GM19395 (cell line): ENCODE data around the gene SEC31B.

Experiments
- ATAC-seq: cut with Tn5 transposase; IDR thresholded peaks from one replicate; pipeline ENCODE4 v1.9.1; 2021; ENCODE audit warnings: mild to moderate bottlenecking, moderate library complexity; ENCODE audit not compliant: unreplicated experiment

Gene SEC31B

DNA sequence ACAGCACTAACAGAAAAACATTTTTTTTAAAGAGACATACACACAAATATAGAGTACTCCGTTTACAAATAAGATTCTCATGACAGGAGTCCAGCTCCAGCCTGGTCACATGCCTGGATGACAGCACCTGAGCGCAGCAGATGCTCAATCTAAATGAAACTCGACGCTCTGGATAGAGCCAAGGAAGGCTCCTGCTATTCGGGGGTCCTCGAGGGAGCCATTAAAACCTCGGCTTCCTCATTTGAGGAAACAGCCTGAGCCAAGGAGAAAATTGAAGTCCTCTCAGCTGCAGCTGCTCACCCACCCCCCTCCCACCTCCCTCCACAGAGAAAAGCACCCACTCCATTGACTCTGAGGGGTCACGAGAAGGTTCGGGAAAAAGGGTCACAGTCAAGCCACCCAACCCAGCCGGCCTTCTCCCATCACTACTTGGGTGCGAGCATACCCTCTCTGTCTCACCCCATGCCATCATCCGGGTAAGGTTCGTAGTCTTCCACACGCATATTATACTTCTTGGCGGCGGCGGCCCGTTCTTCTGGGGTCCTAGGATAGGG is 9.3 kb upstream of the SEC31B start:
- peak; percentile 33 for ATAC-seq

DNA sequence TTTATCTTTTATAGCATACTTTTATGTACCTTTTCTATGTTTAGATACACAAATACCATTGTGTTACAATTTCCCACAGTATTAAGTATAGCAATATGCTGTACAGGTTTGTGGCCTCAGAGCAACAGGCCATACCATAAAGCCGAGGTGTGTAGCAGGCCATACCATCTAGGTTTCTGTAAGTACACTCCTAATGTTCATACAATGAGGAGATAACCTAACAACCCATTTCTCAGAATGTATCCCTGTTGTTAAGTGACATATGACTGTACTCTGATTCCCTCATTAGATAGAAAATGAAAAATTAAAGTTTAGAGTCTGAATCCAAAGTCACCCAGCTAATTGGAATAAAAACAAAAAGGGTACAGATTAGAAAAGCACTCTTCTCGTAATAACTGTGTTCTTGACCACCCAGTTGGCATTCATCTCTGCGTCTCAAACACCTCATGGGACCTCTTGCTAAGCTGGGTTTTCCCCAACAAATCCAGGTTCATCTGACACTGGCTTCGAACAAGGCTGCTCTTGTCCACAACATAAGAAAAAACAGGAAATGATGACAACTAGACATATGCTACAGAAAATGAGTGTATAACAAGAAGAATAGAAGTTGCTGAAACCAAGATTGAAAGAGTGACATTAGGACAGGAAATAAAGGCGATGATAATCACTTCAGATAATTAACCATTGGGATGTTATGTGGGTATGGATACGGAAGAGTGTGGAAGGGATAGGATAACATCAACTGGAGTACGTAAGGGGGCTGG is 8.6 kb upstream of the SEC31B start:
- ATAC-seq, result no peak

- ATAC-seq, result no peak
Observed at GRCh38 chr10:100524638-100525037, 5.0 kb upstream of the SEC31B start.

GRCh38 chr10:100524206-100524605 is 4.5 kb upstream of the SEC31B start:
- ATAC-seq, result no peak

DNA sequence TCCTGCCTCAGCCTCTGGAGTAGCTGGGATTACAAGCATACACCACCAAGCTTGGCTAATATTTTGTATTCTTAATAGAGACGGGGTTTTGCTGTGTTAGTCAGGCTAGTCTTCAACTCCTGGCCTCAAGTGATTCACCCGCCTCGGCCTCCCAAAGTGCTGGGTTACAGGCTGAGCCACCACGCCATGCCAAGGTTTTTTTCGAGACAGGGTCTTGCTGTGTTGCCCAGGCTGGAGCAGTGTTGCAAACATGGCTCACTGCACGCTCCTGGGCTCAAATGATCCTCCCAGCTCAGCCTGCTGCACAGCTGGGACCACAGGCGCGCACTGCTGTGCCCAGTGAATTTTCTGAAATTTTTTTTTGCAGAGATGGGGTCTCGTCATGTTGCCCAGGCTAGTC is 3.3 kb upstream of the SEC31B start:
- ATAC-seq, result no peak

DNA sequence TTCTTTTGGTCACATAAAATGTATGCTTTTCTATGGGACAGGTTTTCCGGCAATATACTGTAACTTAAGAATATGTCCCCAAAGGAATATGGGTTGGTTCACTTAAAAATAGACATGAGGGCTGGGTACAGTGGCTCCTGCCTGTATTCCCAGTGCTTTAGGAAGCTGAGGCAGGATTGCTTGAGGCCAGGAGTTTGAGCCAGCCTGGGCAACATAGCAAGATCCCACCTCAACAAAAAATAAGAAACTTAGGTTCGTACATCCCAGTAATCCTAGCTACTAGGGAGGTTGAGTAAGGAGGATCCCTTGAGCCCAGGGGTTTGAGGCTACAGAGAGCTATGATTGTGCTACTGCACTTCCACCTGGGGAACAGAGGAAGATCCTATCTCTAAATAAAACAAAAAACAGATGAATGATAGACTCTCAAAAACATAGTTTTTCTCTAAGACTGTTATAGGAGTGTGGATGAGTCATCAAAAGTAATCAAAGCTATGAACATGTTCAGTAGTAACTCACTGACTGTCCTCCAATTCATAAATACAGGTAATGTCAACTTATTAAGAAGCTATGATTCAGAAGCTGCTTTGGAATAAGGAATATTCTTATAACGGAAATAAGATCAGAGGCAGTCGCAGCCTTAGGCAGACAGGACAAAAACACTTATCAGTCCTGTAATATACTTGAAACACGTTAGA is 2.6 kb upstream of the SEC31B start:
- ATAC-seq, result no peak

GRCh38 chr10:100520811-100521210 is 1.1 kb upstream of the SEC31B start:
- ATAC-seq, result no peak

DNA sequence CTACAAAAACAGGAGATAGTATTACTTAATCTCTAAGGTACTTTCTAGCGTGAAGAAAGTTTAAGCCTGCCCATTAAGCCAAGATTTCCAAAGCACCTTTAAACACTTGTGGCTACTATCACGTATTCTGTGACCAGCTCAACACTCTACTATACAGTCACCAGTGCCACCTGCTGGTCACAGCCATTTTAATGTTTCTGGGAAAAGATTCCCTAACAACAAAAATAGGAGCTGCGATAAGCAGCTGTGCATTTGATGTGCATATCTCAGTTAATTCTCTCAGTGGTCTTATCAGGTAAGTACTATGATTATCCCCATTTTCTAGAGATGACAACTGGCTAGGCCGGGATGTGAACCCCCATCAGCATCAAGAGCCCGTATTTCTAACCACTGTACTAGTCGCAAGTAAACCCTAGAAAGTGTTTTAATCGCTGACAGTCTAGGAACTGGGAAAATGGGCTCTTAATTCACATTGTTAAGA is 860 bp downstream of the SEC31B start:
- ATAC-seq, result no peak

- ATAC-seq, result no peak
Observed at GRCh38 chr10:100516847-100517246, 2.8 kb downstream of the SEC31B start.

GRCh38 chr10:100515612-100516011 is 4.0 kb downstream of the SEC31B start:
- no peak for ATAC-seq

- ATAC-seq, result no peak
Observed at GRCh38 chr10:100510533-100511308, 8.9 kb downstream of the SEC31B start.

GRCh38 chr10:100509241-100509840 is 10.3 kb downstream of the SEC31B start:
- no peak for ATAC-seq

- ATAC-seq, result peak; percentile 58
Observed at GRCh38 chr10:100508691-100509150, 10.9 kb downstream of the SEC31B start.

DNA sequence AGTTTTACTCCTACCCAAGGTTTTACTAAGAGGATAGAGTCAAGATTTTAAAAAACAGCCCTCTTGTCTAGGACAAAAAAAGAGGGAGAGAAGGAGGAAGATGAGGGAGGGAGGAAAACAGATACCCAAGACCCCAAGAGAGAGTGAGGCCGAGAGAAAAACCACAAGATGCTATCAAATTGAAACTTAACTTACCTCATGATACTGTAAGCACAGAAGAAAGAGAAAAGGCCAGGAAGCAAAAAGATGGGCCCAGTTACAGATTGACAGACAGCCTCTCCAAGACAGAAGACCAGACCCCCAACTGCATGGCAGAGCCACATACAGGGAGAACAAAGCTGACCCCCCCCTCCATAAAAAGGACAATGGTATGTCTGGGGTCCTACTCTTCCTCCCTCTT is 11.4 kb downstream of the SEC31B start:
- no peak for ATAC-seq

GRCh38 chr10:100507357-100507732 is 12.3 kb downstream of the SEC31B start:
- ATAC-seq, result no peak

DNA sequence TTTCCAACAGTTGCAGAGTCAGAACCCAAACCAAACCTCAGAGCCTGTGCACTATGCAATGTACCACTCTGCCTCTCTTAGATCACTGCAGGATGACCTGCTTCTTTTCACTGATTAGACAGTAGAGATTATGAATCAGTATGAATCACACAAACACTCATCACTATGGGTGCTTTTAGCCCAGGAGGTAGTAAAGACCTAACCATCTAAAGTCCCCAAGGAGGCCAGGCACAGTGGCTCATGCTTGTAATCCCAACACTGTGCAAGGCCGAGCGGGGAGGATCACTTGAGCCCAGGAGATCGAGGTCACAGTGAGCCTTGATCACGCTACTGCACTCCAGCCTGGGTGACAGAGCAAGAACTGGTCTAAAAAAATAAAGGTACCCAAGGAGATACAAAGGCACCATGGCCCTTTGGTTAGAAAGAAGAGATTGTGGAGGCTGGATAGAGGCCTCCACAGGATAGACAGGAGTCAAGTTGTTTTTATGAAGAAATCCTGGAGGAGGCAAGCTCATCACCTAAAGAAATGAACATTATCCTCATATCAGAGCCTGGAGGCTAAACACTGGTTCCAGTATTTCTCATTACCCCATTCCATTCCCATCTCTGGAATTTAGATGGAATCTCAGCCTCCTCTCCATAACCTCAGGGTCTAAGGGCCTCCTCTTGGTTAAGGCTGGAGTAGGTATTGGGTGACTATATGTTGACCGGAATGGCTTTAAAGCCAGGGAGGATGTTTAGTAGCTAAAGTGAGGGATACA is 12.9 kb downstream of the SEC31B start:
- ATAC-seq, result no peak

GRCh38 chr10:100505164-100505563 is 14.5 kb downstream of the SEC31B start:
- no peak for ATAC-seq

DNA sequence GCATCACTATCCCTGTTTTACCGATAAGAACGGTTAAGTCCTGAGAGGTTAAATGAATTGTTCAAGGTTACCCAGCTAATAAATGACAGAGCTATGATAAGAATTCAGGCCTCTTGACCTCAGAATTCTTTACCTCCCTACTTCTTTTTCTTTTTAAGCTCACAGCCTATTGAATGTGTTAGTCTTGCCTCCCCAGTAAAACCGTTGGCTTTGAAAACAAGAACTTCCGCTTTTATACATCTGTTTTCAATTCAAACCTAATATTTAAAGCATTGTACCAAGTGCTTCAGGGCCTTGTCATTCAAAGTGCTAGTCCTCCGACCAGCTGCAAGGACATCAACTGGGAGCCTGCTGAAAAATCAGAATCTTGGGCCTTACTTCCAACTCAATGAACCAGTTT is 15.6 kb downstream of the SEC31B start:
- ATAC-seq, result no peak

GRCh38 chr10:100502926-100503494 is 16.7 kb downstream of the SEC31B start:
- ATAC-seq, result no peak

DNA sequence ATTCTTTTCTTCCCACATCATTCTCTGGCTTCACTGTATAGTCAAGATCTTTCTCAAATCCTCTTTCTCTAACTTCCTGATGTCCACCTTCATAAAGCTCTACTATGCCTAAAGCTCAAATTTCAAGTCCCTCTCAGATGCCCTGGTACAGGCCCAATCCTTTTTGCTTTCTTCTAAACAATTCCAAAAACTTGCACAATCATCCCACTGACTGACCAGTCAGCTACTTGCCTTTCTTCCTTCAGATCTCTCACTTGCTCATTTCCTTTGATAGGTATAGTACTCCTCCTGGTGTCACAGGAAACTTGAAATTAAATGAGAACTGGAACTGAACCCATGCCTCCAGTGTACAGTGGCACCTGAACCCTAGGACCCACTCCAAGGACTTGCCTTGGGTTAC is 18.2 kb downstream of the SEC31B start:
- ATAC-seq, result no peak
